Suprapubic skin (tissue), 4 donors: ENCODE measurements around the gene CDC42EP5. TPM values are rescaled to one million over a fixed set of nuclear protein-coding genes. Genes with fewer than 3 reads are reported as not detected.

Source experiments
- DNase-seq, 2 donors: peaks; one replicate each; pipeline ENCODE4 v3.0.0-alpha.2; 2019; ENCODE audit warnings: low spot score in 2 of 2
- H3K27ac ChIP-seq: fragments of 200-600 bp; sonication (generic); one replicate; pipeline ENCODE4 v1.5.1; 2019
- H3K27me3 ChIP-seq: fragments of 200-600 bp; sonication (generic); one replicate; pipeline ENCODE4 v1.5.1; 2019
- H3K36me3 ChIP-seq: fragments of 200-600 bp; sonication (generic); one replicate; pipeline ENCODE4 v1.5.1; 2019
- H3K4me1 ChIP-seq: fragments of 200-600 bp; sonication (generic); one replicate; pipeline ENCODE4 v1.5.1; 2019
- H3K4me3 ChIP-seq: fragments of 200-600 bp; sonication (generic); one replicate; pipeline ENCODE4 v1.5.1; 2019; ENCODE audit warnings: mild to moderate bottlenecking
- H3K9me3 ChIP-seq: fragments of 200-600 bp; sonication (generic); one replicate; pipeline ENCODE4 v1.5.1; 2019
- CTCF ChIP-seq, 2 donors: fragments of 200-600 bp in 1 of 2; fragments of 450-650 bp in 1 of 2; sonication (generic) in 1 of 2; IDR thresholded peaks; one replicate each; pipeline ENCODE4 v1.5.1; 2016 to 2019; ENCODE audit warnings: antibody characterized with exemption in 2 of 2, mild to moderate bottlenecking in 1 of 2, moderate library complexity in 1 of 2
- EP300 ChIP-seq: sonication (generic); formaldehyde crosslinking; IDR thresholded peaks from one replicate; pipeline ENCODE4 v1.6.1; 2017; ENCODE audit warnings: antibody characterized with exemption
- POLR2A ChIP-seq, 2 donors: fragments of 450-650 bp; IDR thresholded peaks; one replicate each; pipeline ENCODE4 v1.6.1; 2017; ENCODE audit warnings: antibody characterized with exemption in 2 of 2, mild to moderate bottlenecking in 2 of 2, moderate library complexity in 2 of 2
- POLR2AphosphoS5 ChIP-seq, 3 donors: sonication (generic); formaldehyde crosslinking; IDR thresholded peaks; one replicate each; pipeline ENCODE4 v1.6.1; 2017; ENCODE audit warnings: antibody characterized with exemption in 3 of 3
- WGBS: methylation state at CpG from one replicate; pipeline ENCODE4 v1.1.5; 2018; 5-methylcytosine and 5-hydroxymethylcytosine counted together
- total RNA-seq, 4 donors: library from RNA; depleted of rRNA; stranded (reverse); fragments of >200 nt; gene quantifications; one replicate each; pipeline ENCODE4 v1.1.0, GENCODE V29; 2016

CDC42EP5 gene
- total RNA-seq, 4 donors from 2014 or later: 4.2 to 9.4 (median 5.5) TPM

GRCh38 chr19:54455786-54456422, 17.2 kb downstream of the CDC42EP5 start:
- Histone ChIP-seq H3K9me3 (no peaks in the 10 kb centered on the region), H3K27ac (no peak overlapping the region), H3K4me3 (no peak overlapping the region), H3K4me1 (peaks cover 21% of the 10 kb centered on the region), H3K27me3 (no peaks in the 10 kb centered on the region), H3K36me3 (peaks cover 100% of the 10 kb centered on the region)
- WGBS: 95% methylated on average over 24 of the region's 40 CpGs
- no peak for TF ChIP-seq POLR2A (IDR thresholded peaks at IDR 0.05)
- no peak for TF ChIP-seq POLR2AphosphoS5 (IDR thresholded peaks at IDR 0.05)
- TF ChIP-seq CTCF (IDR thresholded peaks at IDR 0.05): no peak
- TF ChIP-seq EP300: no peak
- no peak for DNase-seq

- DNase-seq: no peak
- TF ChIP-seq POLR2A (IDR thresholded peaks at IDR 0.05) (no peak), EP300 (no peak), POLR2AphosphoS5 (IDR thresholded peaks at IDR 0.05) (no peak), CTCF (IDR thresholded peaks at IDR 0.05) (no peak)
- Histone ChIP-seq H3K4me1 (peaks cover 22% of the 10 kb centered on the region), H3K36me3 (peaks cover 92% of the 10 kb centered on the region), H3K9me3 (no peaks in the 10 kb centered on the region), H3K27ac (no peak overlapping the region), H3K27me3 (no peaks in the 10 kb centered on the region), H3K4me3 (no peak overlapping the region)
- WGBS: 91% methylated on average over 33 of the region's 33 CpGs
Measured at GRCh38 chr19:54454781-54455675, 18.1 kb downstream of the CDC42EP5 start.

GRCh38 chr19:54453921-54454780, 18.9 kb downstream of the CDC42EP5 start:
- 78% methylated on average over 12 of the region's 31 CpGs for WGBS

GRCh38 chr19:54452626-54453025, 20.5 kb downstream of the CDC42EP5 start:
- peaks cover 67% of the 10 kb centered on the region for H3K36me3 ChIP-seq
- TF ChIP-seq CTCF (IDR thresholded peaks at IDR 0.05) (no peak), POLR2A (IDR thresholded peaks at IDR 0.05) (no peak), EP300 (no peak)
- no peak for DNase-seq
- H3K9me3 ChIP-seq: no peaks in the 10 kb centered on the region
- WGBS: 79% methylated on average over 6 of the region's 11 CpGs
- H3K4me1 ChIP-seq: peaks cover 31% of the 10 kb centered on the region
- no peaks in the 10 kb centered on the region for H3K27me3 ChIP-seq
- H3K27ac ChIP-seq: no peak overlapping the region
- no peak overlapping the region for H3K4me3 ChIP-seq

More at GRCh38 chr19:54453921-54454780, 18.9 kb downstream of the CDC42EP5 start:
- Histone ChIP-seq H3K4me3 (no peak overlapping the region), H3K36me3 (peaks cover 83% of the 10 kb centered on the region), H3K27me3 (no peaks in the 10 kb centered on the region), H3K9me3 (no peaks in the 10 kb centered on the region), H3K27ac (no peak overlapping the region), H3K4me1 (peaks cover 26% of the 10 kb centered on the region)
- no peak for TF ChIP-seq CTCF (IDR thresholded peaks at IDR 0.05)
- no peak for TF ChIP-seq EP300
- no peak for TF ChIP-seq POLR2A (IDR thresholded peaks at IDR 0.05)
- no peak for TF ChIP-seq POLR2AphosphoS5 (IDR thresholded peaks at IDR 0.05)
- no peak for DNase-seq
